Peyer's patch (tissue), 4 donors: ENCODE measurements around the gene PWWP2B.

Source experiments
- CTCF ChIP-seq, 6 experiments: fragments of 450-650 bp in 4 of 6; fragments of 200-600 bp in 2 of 6; sonication (generic) in 1 of 6; IDR thresholded peaks; one replicate each; pipeline ENCODE4 v1.5.1; 2017 to 2019; ENCODE audit warnings: antibody characterized with exemption in 6 of 6, mild to moderate bottlenecking in 3 of 6, moderate library complexity in 1 of 6
- POLR2A ChIP-seq, 2 donors: fragments of 450-650 bp; IDR thresholded peaks; one replicate each; pipeline ENCODE4 v1.5.1; 2017; ENCODE audit warnings: antibody characterized with exemption in 2 of 2, mild to moderate bottlenecking in 2 of 2, moderate library complexity in 2 of 2

DNA sequence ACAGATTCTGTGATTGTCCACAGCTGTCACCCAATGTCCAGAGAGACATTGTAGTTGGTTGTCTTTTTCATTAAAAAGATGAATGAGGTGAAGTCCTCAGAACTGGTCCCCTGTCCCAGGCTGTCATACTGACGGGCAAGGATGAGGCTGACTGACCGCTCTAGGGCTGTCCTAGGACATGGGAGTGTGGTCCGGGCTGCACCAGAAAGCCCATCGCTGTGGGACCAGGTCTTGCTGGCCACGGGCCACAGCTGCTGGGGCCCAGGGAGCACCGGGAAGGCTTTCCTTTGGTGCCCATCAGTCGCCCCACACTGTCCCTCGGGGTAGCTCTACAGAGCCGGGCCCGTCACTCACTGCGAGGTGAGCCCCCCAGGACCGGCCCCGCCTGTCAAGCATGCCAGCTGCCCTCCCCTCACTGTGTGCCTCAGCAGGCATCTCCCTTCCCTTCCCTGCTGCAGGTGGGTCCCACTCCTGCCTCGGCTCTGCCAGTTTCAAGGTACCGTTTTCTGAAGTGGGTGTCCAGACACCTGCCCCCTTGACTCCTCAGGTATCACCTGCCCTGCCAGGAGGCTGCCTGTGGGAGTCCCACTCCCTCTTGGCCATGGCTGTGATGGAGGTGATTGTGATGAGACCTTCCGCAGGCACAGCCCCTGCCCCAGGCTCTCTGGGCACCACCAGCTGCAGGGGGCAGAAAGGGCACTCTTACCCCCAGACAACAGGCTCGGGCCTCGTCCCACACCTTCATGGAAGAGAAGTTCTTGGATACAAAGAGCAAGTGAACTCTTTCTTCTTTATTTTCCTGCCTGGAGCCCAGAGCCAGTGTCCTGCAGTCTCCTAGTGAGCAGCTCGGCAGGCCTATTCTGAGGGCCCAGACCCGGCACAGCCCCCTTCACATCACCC lies 43.3 kb upstream of the PWWP2B start:
- no peak for TF ChIP-seq POLR2A (IDR thresholded peaks at IDR 0.05)
- no peak for TF ChIP-seq CTCF (IDR thresholded peaks at IDR 0.05)
